HCT116 (cell line): ENCODE data around the gene KRTAP5-3. TPM values are rescaled to one million over a fixed set of nuclear protein-coding genes. Genes with fewer than 3 reads are reported as not detected.
"Not testable (repeated sequence)": the region's sequence is repeated elsewhere in the genome, so short reads cannot be mapped to it uniquely, and the experiment has no call there.

Experiments
- ATAC-seq: fragments of 200-7000 bp; cut with Tn5 transposase; 2 replicates; pipeline ENCODE4 v1.9.1; 2020; ENCODE audit warnings: mild to moderate bottlenecking, moderate library complexity
- BruUV-seq: library from RNA; stranded (reverse); fragments of 400-500 nt; replicated peaks from 2 replicates; lab custom pipeline; 2021; lab: Mats Ljungman, UMichigan
- CTCF ChIA-PET: fragments of 300-600 bp; sonication (Branson Sonifier 250); formaldehyde crosslinking; loops from one replicate; lab custom pipeline; 2021; ENCODE audit warnings: antibody characterized with exemption; lab: Charles Lee
- POLR2A ChIA-PET: fragments of 300-600, 350-600 bp; sonication (Branson Sonifier 250); formaldehyde crosslinking; loops from one replicate; lab custom pipeline; 2021; ENCODE audit warnings: antibody characterized with exemption; lab: Charles Lee
- RAD21 ChIA-PET, 2 experiments: fragments of 300-600 bp; sonication (Branson Sonifier 250); formaldehyde crosslinking; loops; one replicate each; lab custom pipeline; 2023; ENCODE audit warnings: low total read pairs in 2 of 2; ENCODE audit not compliant: uncharacterized antibody in 2 of 2, unreplicated experiment in 2 of 2, low non-redundant PET in 1 of 2; lab: Charles Lee
- DNase-seq: peaks from one replicate; pipeline ENCODE4 v3.0.0-alpha.2; 2010; ENCODE audit warnings: low read depth, low spot score
- H2AFZ ChIP-seq: fragments of 200-600 bp; shearing (Covaris generic), sonication (generic); 2 replicates; pipeline ENCODE4 v1.6.1; 2017; ENCODE audit warnings: low read depth, mixed run types, mixed read lengths, antibody characterized with exemption, low read length; ENCODE audit not compliant: poor library complexity, severe bottlenecking
- H3K27ac ChIP-seq: 2 replicates; pipeline ENCODE4 v1.5.1; 2012; ENCODE audit warnings: low read depth, low read length
- H3K27me3 ChIP-seq: fragments of 200-600 bp; sonication (generic); 2 replicates; pipeline ENCODE4 v1.6.1; 2016; ENCODE audit warnings: mixed run types, low read length, mixed read lengths; ENCODE audit not compliant: insufficient read depth
- H3K36me3 ChIP-seq, 2 experiments: fragments of 200-500 bp in 1 of 2; fragments of 200-600 bp in 1 of 2; sonication (Bioruptor generic) in 1 of 2; sonication (generic) in 1 of 2; 2 replicates each; pipeline versions ENCODE4 v1.5.1 to v1.6.1; 2014 to 2016; ENCODE audit warnings: low read length in 2 of 2, inconsistent platforms in 1 of 2, mixed read lengths in 1 of 2, mixed run types in 1 of 2; ENCODE audit not compliant: insufficient read depth in 2 of 2, control insufficient read depth in 1 of 2
- H3K4me1 ChIP-seq, 2 experiments: fragments of 200-600 bp in 1 of 2; sonication (generic) in 1 of 2; 2 replicates each; pipeline versions ENCODE4 v1.5.1 to v1.6.1; 2012 to 2017; ENCODE audit warnings: low read length in 2 of 2, inconsistent platforms in 1 of 2, mild to moderate bottlenecking in 1 of 2, mixed read lengths in 1 of 2, mixed run types in 1 of 2, moderate library complexity in 1 of 2; ENCODE audit not compliant: insufficient read depth in 2 of 2, control insufficient read depth in 1 of 2
- H3K4me2 ChIP-seq: fragments of 200-600 bp; sonication (generic); 2 replicates; pipeline ENCODE4 v1.6.1; 2017; ENCODE audit warnings: mixed run types, low read length, mixed read lengths
- H3K4me3 ChIP-seq, 2 experiments: fragments of 200-600 bp in 1 of 2; sonication (generic) in 1 of 2; replicated peaks in 1 of 2; 2 replicates each; pipeline ENCODE4 v1.5.1; 2011 to 2016; ENCODE audit warnings: low read length in 2 of 2, control low read depth in 1 of 2, low read depth in 1 of 2, mild to moderate bottlenecking in 1 of 2, mixed read lengths in 1 of 2, mixed run types in 1 of 2
- H3K79me2 ChIP-seq: fragments of 200-600 bp; sonication (generic); 2 replicates; pipeline ENCODE4 v1.6.1; 2017; ENCODE audit warnings: mild to moderate bottlenecking, mixed run types, low read length, moderate library complexity, mixed read lengths; ENCODE audit not compliant: insufficient read depth
- H3K9ac ChIP-seq: fragments of 200-600 bp; sonication (generic); 2 replicates; pipeline ENCODE4 v1.6.1; 2016; ENCODE audit warnings: low read length, mixed read lengths
- H3K9me2 ChIP-seq: fragments of 200-600 bp; sonication (generic), shearing (Covaris generic); 2 replicates; pipeline ENCODE4 v1.6.1; 2017; ENCODE audit warnings: mixed run types, mild to moderate bottlenecking, moderate library complexity; ENCODE audit not compliant: insufficient read depth
- H3K9me3 ChIP-seq, 2 experiments: fragments of 200-500 bp in 1 of 2; fragments of 200-600 bp in 1 of 2; sonication (Bioruptor generic) in 1 of 2; sonication (generic) in 1 of 2; 2 replicates each; pipeline ENCODE4 v1.6.1; 2014 to 2017; ENCODE audit warnings: low read length in 2 of 2, mixed read lengths in 2 of 2, inconsistent platforms in 1 of 2, low read depth in 1 of 2, mild to moderate bottlenecking in 1 of 2, mixed run types in 1 of 2, moderate library complexity in 1 of 2; ENCODE audit not compliant: control insufficient read depth in 1 of 2, insufficient read depth in 1 of 2
- H4K20me1 ChIP-seq: fragments of 200-600 bp; sonication (generic), shearing (Covaris generic); 2 replicates; pipeline ENCODE4 v1.6.1; 2017; ENCODE audit warnings: mixed run types, mild to moderate bottlenecking, moderate library complexity; ENCODE audit not compliant: insufficient read depth
- intact Hi-C: fragments of 100-400 bp; cut with micrococcal nuclease; formaldehyde crosslinking; loops from 2 replicates; pipeline ENCODE4 v1.10.0; 2022
- total RNA-seq: library from RNA; stranded (reverse); gene quantifications from one replicate; pipeline ENCODE4 v1.2.1, GENCODE V29; 2021; ENCODE audit not compliant: unreplicated experiment

KRTAP5-3 gene
- total RNA-seq, 1 experiment from 2014 or later, result not detected

DNA sequence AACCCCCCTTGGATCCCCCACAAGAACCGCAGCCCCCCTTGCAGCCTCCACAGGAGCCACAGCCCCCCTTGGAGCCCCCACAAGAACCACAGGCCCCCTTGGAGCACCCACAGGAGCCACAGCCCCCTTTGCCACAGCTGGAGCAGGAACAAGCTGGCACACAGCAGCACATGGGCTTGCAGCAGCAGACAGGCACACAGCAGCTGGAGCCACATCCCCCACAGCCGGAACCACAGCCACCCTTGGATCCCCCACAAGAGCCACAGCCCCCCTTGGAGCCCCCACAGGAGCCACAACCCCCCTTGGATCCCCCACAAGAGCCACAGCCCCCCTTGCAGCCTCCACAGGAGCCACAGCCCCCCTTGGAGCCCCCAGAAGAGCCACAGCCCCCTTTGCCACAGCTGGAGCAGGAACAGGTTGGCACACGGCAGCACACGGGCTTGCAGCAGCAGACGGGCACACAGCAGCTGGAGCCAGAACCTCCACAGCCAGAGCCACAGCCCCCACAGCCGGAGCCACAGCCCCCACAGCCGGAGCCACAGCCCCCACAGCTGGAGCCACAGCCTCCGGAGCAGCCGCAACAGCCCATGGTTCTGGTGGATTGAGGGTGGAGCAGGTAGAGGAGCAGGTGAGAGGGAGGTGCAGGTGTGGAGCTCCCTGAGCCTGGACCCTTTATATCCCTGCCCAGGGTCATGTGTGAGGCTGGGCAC is 23.4 kb downstream of the KRTAP5-3 start, which contains the start of gene KRTAP5-1:
TSS of gene KRTAP5-1 (minus strand) at position 623 of the 710 bp plus-strand sequence. CDS start at position 589, 34 bp downstream.
- H3K27me3 ChIP-seq, H3K9me3 ChIP-seq, H3K4me1 ChIP-seq, intact Hi-C loops, H3K9ac ChIP-seq, H3K36me3 ChIP-seq, ATAC-seq, H3K4me2 ChIP-seq, H3K4me3 ChIP-seq, H3K9me2 ChIP-seq, DNase-seq, H3K27ac ChIP-seq, H3K79me2 ChIP-seq, CTCF ChIA-PET, H2AFZ ChIP-seq, BruUV-seq, H4K20me1 ChIP-seq, RAD21 ChIA-PET: not testable (repeated sequence)
- POLR2A ChIA-PET, result interaction anchor here (1.0 kb wide), 1 partner anchor 12 kb away, joined by 3 read pairs; the partner anchor contains the start of gene DUSP8

DNA sequence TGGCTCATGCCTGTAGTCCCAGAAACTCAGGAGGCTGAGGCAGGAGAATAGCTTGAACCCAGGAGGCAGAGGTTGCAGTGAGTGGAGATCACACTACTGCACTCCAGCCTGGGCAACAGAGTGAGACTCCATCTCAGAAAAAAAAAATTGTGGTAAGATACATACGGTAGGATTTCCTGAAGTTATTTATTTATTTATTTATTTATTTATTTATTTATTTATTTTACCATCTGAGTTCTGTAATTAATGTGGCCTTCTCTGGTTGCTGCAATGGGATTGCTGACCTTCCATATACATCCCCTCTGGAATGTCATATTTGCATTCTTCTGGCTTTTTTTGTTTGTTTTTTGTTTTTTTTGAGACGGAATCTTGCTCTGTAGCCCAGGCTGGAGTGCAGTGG is 25.4 kb downstream of the KRTAP5-3 start:
- H3K9me2 ChIP-seq, RAD21 ChIA-PET, BruUV-seq, H3K4me2 ChIP-seq, H3K36me3 ChIP-seq, H2AFZ ChIP-seq, H3K9me3 ChIP-seq, H3K4me1 ChIP-seq, H4K20me1 ChIP-seq, H3K4me3 ChIP-seq, H3K9ac ChIP-seq, H3K27ac ChIP-seq, H3K27me3 ChIP-seq, H3K79me2 ChIP-seq, ATAC-seq, intact Hi-C loops, DNase-seq, POLR2A ChIA-PET: not testable (repeated sequence)
- CTCF ChIA-PET, result interaction anchor here (2.0 kb wide), 1 partner anchor 12 kb away, joined by 10 read pairs; no protein-coding TSS in a partner anchor
